Non-pigmented ciliary epithelial cell (primary cell): ENCODE results near the gene HECTD1.

Experiments
- DNase-seq: peaks from one replicate; pipeline ENCODE4 v3.0.0-alpha.2; 2010; ENCODE audit warnings: low read depth

The HECTD1 gene

GRCh38 chr14:31051023-31051422 lies 156.6 kb downstream of the HECTD1 start:
- no peak for DNase-seq
